ENCODE measurements around the gene MLYCD. TPM values are rescaled to one million over a fixed set of nuclear protein-coding genes. Genes with fewer than 3 reads are reported as not detected.

MLYCD gene
- total and polyA plus RNA-seq, 10 of the 15 experiments (the other 5 are each of a cell fraction or from before 2014, with no cell fraction given): 0.21 to 3.7 (median 1.7) TPM

DNA sequence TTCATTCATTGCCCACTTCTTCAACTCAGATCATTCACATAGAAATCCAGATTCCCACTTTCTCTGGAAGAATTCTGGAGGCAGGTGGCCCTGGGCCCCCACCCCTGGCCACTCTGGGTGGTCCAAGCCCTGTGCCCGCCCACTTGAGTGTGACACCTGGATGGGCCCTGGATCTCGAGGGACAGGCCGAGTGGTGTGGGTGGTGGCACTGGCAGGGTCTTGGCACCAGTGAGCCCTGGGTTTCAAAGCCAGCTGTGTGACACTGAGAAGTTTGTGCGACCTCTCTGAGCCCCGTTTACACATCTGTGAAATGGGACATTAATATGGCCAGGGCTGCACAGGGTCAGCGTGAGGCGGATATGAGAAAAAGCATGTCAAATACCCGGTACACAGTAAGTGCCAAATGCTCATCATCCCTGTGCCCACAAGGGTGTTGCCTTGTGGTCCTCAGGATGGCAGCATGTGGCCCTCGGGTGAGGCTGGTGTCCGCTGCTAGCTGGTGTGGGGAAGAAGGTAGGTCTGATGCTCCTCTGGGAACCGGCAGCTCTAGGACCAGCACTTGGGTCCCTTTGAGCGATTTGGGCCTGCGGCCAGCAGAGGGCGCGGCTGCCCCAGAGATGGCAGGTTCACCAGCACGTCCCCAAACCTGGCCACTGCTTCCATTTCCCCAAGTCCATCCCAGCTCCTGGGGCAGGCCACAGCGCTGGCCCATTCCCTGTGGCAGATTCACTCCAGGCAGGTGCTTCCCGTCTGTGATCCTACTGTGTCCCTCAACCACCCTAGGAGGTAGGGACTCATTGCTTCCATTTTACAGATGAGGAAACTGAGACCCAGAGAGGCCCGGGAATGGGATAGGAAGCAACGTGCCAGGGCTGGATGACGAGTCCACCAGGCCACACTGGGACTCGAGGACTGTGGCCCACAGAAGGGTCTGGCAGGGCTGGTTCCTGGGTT, 57.7 kb downstream of the MLYCD start:
- Histone ChIP-seq H3K79me2 (ENCODE audit: control insufficient read depth, insufficient read depth, low read length) (no peaks in the 10 kb centered on the region), H3K4me1 (ENCODE audit: control insufficient read depth, insufficient read depth, low read length) (peaks cover 3% of the 10 kb centered on the region; the same call in 1 of the 2 replicates), H3K4me3 (no peak overlapping the region), H3K9ac (ENCODE audit: control insufficient read depth, insufficient read depth, low read length) (no peak overlapping the region), H3K4me2 (ENCODE audit: control insufficient read depth, insufficient read depth) (no peak overlapping the region), H3K36me3 (ENCODE audit: control insufficient read depth in 2 of 2, insufficient read depth in 2 of 2, low read length in 1 of 2) (no peaks in the 10 kb centered on the region), H4K20me1 (ENCODE audit: control insufficient read depth, insufficient read depth) (no peaks in the 10 kb centered on the region), H3K9me3 (replicated peaks; ENCODE audit: control insufficient read depth, insufficient read depth, low read length) (no peaks in the 10 kb centered on the region), H2AFZ (ENCODE audit: control insufficient read depth, low read depth, low read length) (no peak overlapping the region), H3K27ac (ENCODE audit: control insufficient read depth, insufficient read depth) (no peak overlapping the region), H3K27me3 (replicated peaks in 1 of 2; ENCODE audit: control insufficient read depth in 2 of 2, insufficient read depth in 2 of 2, low read length in 1 of 2) (no peaks in the 10 kb centered on the region)
- CTCF ChIA-PET: interaction anchor here (0.7 to 2.7 kb wide), 9 partner anchors 9 to 230 kb away, joined by 3 to 19 read pairs (median 4); partner anchors contain the start of gene TAF1C
- POLR2A ChIA-PET: no interaction called here
- RAD21 ChIA-PET (ENCODE audit: unreplicated experiment): interaction anchor here (0.7 to 2.0 kb wide), 3 partner anchors 109 to 550 kb away, joined by 4 to 5 read pairs (median 4); partner anchors contain the start of gene TAF1C
- intact Hi-C loops (cut with micrococcal nuclease; ENCODE audit: unreplicated experiment): loop anchor here (1.0 to 10.0 kb wide), 4 partner anchors 109 to 548 kb away; partner anchors contain the start of genes MEAK7 and TAF1C
- BruUV-seq (replicated peaks): no TSS peak
- in situ Hi-C loops (cut with MboI): loop anchor here (5.0 to 10.0 kb wide), 3 partner anchors 106 to 648 kb away; no protein-coding TSS in a partner anchor
- DNase-seq (ENCODE audit: low read depth, low spot score) (peak; percentile 5), ATAC-seq (peak; percentile 79), FAIRE-seq (peak; percentile 81)
- TF ChIP-seq TBL1XR1 (IDR thresholded peaks at IDR 0.05; ENCODE audit: low read depth, low read length) (no peak), ZNF207 (IDR thresholded peaks at IDR 0.05; ENCODE audit: borderline replicate concordance) (0 out of 2 replicates have a peak, but pooled peaks have one; percentile 32), RAD21 (IDR thresholded peaks at IDR 0.05; ENCODE audit: insufficient read depth, low read depth, low read length) (peak; percentile 78), IRF4 (IDR thresholded peaks at IDR 0.05; ENCODE audit: low read depth, low read length) (no peak), GATAD2B (conservative IDR thresholded peaks at IDR 0.05; ENCODE audit: low read depth) (no peak), SIX5 (IDR thresholded peaks at IDR 0.05; ENCODE audit: low read depth, low read length, severe bottlenecking) (no peak), CTCF (IDR thresholded peaks at IDR 0.05 in 2 of 3, conservative IDR thresholded peaks at IDR 0.05 in 1 of 3; ENCODE audit: control insufficient read depth in 2 of 3, extremely low read depth in 1 of 3, insufficient read depth in 1 of 3, low read depth in 3 of 3, low read length in 3 of 3) (peak; percentile 92 to 96 (median 94)), SREBF2 (IDR thresholded peaks at IDR 0.05; ENCODE audit: low read length) (no peak), EZH2 (IDR thresholded peaks at IDR 0.05; ENCODE audit: borderline replicate concordance, control insufficient read depth, low read depth, low read length) (no peak), NR2C2 (IDR thresholded peaks at IDR 0.05; ENCODE audit: borderline replicate concordance, control insufficient read depth, insufficient read length, low read depth) (no peak), JUND (IDR thresholded peaks at IDR 0.05; ENCODE audit: low read depth, low read length) (no peak), ZNF217 (IDR thresholded peaks at IDR 0.05) (no peak), SP1 (IDR thresholded peaks at IDR 0.05; ENCODE audit: low read depth, low read length) (no peak), SMC3 (IDR thresholded peaks at IDR 0.05; ENCODE audit: borderline replicate concordance, low read length) (peak; percentile 75), ZZZ3 (IDR thresholded peaks at IDR 0.05; ENCODE audit: control insufficient read depth, insufficient read length, low read depth) (no peak), BHLHE40 (IDR thresholded peaks at IDR 0.05; ENCODE audit: borderline replicate concordance in 1 of 2, low read depth in 2 of 2, low read length in 1 of 2) (no peak), YY1 (IDR thresholded peaks at IDR 0.05; ENCODE audit: low read depth, low read length) (peak; percentile 55; the same call in 1 of the 2 replicates), DPF2 (IDR thresholded peaks at IDR 0.05) (no peak)
- TF ChIP-seq, protein P1, sequence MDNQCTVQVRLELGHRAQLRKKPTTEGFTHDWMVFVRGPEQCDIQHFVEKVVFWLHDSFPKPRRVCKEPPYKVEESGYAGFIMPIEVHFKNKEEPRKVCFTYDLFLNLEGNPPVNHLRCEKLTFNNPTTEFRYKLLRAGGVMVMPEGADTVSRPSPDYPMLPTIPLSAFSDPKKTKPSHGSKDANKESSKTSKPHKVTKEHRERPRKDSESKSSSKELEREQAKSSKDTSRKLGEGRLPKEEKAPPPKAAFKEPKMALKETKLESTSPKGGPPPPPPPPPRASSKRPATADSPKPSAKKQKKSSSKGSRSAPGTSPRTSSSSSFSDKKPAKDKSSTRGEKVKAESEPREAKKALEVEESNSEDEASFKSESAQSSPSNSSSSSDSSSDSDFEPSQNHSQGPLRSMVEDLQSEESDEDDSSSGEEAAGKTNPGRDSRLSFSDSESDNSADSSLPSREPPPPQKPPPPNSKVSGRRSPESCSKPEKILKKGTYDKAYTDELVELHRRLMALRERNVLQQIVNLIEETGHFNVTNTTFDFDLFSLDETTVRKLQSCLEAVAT (IDR thresholded peaks at IDR 0.05): no peak
- 21% methylated on average over 22 of the region's 22 CpGs for WGBS (ENCODE audit: insufficient coverage, insufficient replicate concordance, low lambda C conversion rate, missing lambda C conversion rate)
- SMC1A ChIA-PET (ENCODE audit: uncharacterized antibody, unreplicated experiment): interaction anchor here (0.7 to 1.5 kb wide), 2 partner anchors 110 to 550 kb away, joined by 3 read pairs; no protein-coding TSS in a partner anchor

Measured in GM12878 (cell line).